IMR-90 (cell line): ENCODE data around the gene IL1RAP. TPM values are rescaled to one million over a fixed set of nuclear protein-coding genes. Genes with fewer than 3 reads are reported as not detected.

Experiments used
- ATAC-seq: fragments of 200-7000 bp; cut with Tn5 transposase; 2 replicates; pipeline ENCODE4 v1.9.1; 2020; ENCODE audit warnings: low read depth, mild to moderate bottlenecking, moderate library complexity
- BruUV-seq: library from RNA; stranded (reverse); fragments of 400-500 nt; replicated peaks from 2 replicates; lab custom pipeline; 2021; lab: Mats Ljungman, UMichigan
- CTCF ChIA-PET: fragments of 300-600 bp; formaldehyde crosslinking; extraction: SDS; loops from one replicate; lab custom pipeline; 2021; ENCODE audit warnings: antibody characterized with exemption; lab: Yijun Ruan, JAX
- POLR2A ChIA-PET: fragments of 300-600 bp; sonication (Branson Sonifier 250); formaldehyde crosslinking; loops from one replicate; lab custom pipeline; 2022; ENCODE audit warnings: antibody characterized with exemption; ENCODE audit not compliant: unreplicated experiment; lab: Charles Lee
- DNase-seq: peaks from one replicate; pipeline ENCODE4 v3.0.0; 2013
- H2AFZ ChIP-seq: replicated peaks from 2 replicates; pipeline ENCODE3; 2013; ENCODE audit warnings: low read length, mild to moderate bottlenecking; ENCODE audit not compliant: poor library complexity
- H2AK5ac ChIP-seq: 2 replicates; pipeline ENCODE4 v1.6.1; 2013; ENCODE audit warnings: low read depth, low read length, inconsistent platforms
- H2AK9ac ChIP-seq: replicated peaks from 2 replicates; pipeline ENCODE3; 2013; ENCODE audit warnings: mild to moderate bottlenecking, low read depth, low read length, moderate library complexity; ENCODE audit not compliant: poor library complexity
- H2BK120ac ChIP-seq: 2 replicates; pipeline ENCODE4 v1.6.1; 2013; ENCODE audit warnings: low read depth, low read length, inconsistent platforms
- H2BK15ac ChIP-seq: 3 replicates; pipeline ENCODE4 v1.6.1; 2013; ENCODE audit warnings: low read depth, low read length, inconsistent platforms
- H2BK20ac ChIP-seq: 2 replicates; pipeline ENCODE4 v1.6.1; 2013; ENCODE audit warnings: low read depth, mild to moderate bottlenecking, inconsistent platforms, low read length, moderate library complexity
- H2BK5ac ChIP-seq: 2 replicates; pipeline ENCODE4 v1.6.1; 2013; ENCODE audit warnings: mild to moderate bottlenecking, low read depth, low read length, inconsistent platforms; ENCODE audit not compliant: poor library complexity, severe bottlenecking
- H3K14ac ChIP-seq: replicated peaks from 2 replicates; pipeline ENCODE4 v1.6.1; 2013; ENCODE audit warnings: low read depth, low read length, inconsistent platforms
- H3K18ac ChIP-seq: 2 replicates; pipeline ENCODE4 v1.6.1; 2013; ENCODE audit warnings: low read depth, low read length, control low read depth
- H3K23ac ChIP-seq: 2 replicates; pipeline ENCODE4 v1.6.1; 2013; ENCODE audit warnings: low read depth, low read length, inconsistent platforms
- H3K27ac ChIP-seq: 2 replicates; pipeline ENCODE4 v1.5.1; 2013; ENCODE audit warnings: mild to moderate bottlenecking, control low read depth, low read length; ENCODE audit not compliant: insufficient read depth
- H3K27me3 ChIP-seq: 2 replicates; pipeline ENCODE4 v1.6.1; 2013; ENCODE audit warnings: low read length; ENCODE audit not compliant: control insufficient read depth, insufficient read depth
- H3K36me3 ChIP-seq: 2 replicates; pipeline ENCODE4 v1.6.1; 2013; ENCODE audit warnings: low read length, mixed read lengths; ENCODE audit not compliant: control insufficient read depth, insufficient read depth
- H3K4ac ChIP-seq: 2 replicates; pipeline ENCODE4 v1.6.1; 2013; ENCODE audit warnings: low read depth, low read length, inconsistent platforms
- H3K4me1 ChIP-seq: 2 replicates; pipeline ENCODE4 v1.6.1; 2013; ENCODE audit warnings: low read length, mixed read lengths; ENCODE audit not compliant: control insufficient read depth, insufficient read depth
- H3K4me2 ChIP-seq: 2 replicates; pipeline ENCODE4 v1.6.1; 2013; ENCODE audit warnings: low read depth, mild to moderate bottlenecking, control low read depth, low read length, moderate library complexity
- H3K4me3 ChIP-seq: 2 replicates; pipeline ENCODE4 v1.5.1; 2013; ENCODE audit warnings: low read depth, mild to moderate bottlenecking, control low read depth, low read length, moderate library complexity; ENCODE audit not compliant: insufficient read depth
- H3K56ac ChIP-seq: 2 replicates; pipeline ENCODE4 v1.6.1; 2013; ENCODE audit warnings: low read length, inconsistent platforms; ENCODE audit not compliant: insufficient read depth; ENCODE audit errors: extremely low read depth
- H3K79me1 ChIP-seq, 2 experiments: 2 replicates each; pipeline ENCODE4 v1.6.1; 2013; ENCODE audit warnings: low read length in 2 of 2, inconsistent platforms in 1 of 2, low read depth in 1 of 2
- H3K9ac ChIP-seq: 2 replicates; pipeline ENCODE4 v1.6.1; 2013; ENCODE audit warnings: low read depth, low read length, control low read depth
- H3K9me1 ChIP-seq: 2 replicates; pipeline ENCODE4 v1.6.1; 2013; ENCODE audit warnings: low read length, inconsistent platforms; ENCODE audit not compliant: insufficient read depth
- H3K9me3 ChIP-seq: 2 replicates; pipeline ENCODE4 v1.6.1; 2013; ENCODE audit warnings: low read length; ENCODE audit not compliant: control insufficient read depth, insufficient read depth
- H4K20me1 ChIP-seq: 2 replicates; pipeline ENCODE4 v1.6.1; 2013; ENCODE audit warnings: low read length, inconsistent platforms; ENCODE audit not compliant: insufficient read depth
- H4K5ac ChIP-seq: 2 replicates; pipeline ENCODE4 v1.6.1; 2013; ENCODE audit warnings: mild to moderate bottlenecking, low read depth, low read length, control low read depth
- H4K8ac ChIP-seq, 2 experiments: 2 replicates each; pipeline ENCODE4 v1.6.1; 2013; ENCODE audit warnings: low read depth in 2 of 2, low read length in 2 of 2, control low read depth in 1 of 2, inconsistent platforms in 1 of 2
- H4K91ac ChIP-seq: 2 replicates; pipeline ENCODE4 v1.6.1; 2013; ENCODE audit warnings: low read depth, low read length, inconsistent platforms; ENCODE audit not compliant: insufficient read depth
- BHLHE40 ChIP-seq: fragments of 150-350 bp; IDR thresholded peaks from 2 replicates; pipeline ENCODE4 v1.6.1; 2016; ENCODE audit warnings: mild to moderate bottlenecking, low read depth, low read length
- CEBPB ChIP-seq: IDR thresholded peaks from 2 replicates; pipeline ENCODE4 v1.6.1; 2012; ENCODE audit warnings: low read depth, low read length, improper control_type of control experiment
- CHD1 ChIP-seq: IDR thresholded peaks from 2 replicates; pipeline ENCODE4 v1.6.1; 2012; ENCODE audit warnings: low read depth, low read length, improper control_type of control experiment
- CTCF ChIP-seq: conservative IDR thresholded peaks from 2 replicates; pipeline ENCODE4 v1.5.1; 2012; ENCODE audit warnings: mild to moderate bottlenecking, low read depth, low read length, improper control_type of control experiment
- ELK1 ChIP-seq: fragments of 150-350 bp; IDR thresholded peaks from 2 replicates; pipeline ENCODE4 v1.6.1; 2016; ENCODE audit warnings: low read depth, mild to moderate bottlenecking, low read length, moderate library complexity, borderline replicate concordance
- FOS ChIP-seq: fragments of 150-350 bp; IDR thresholded peaks from 2 replicates; pipeline ENCODE4 v1.6.1; 2016; ENCODE audit warnings: low read depth, low read length
- MAFK ChIP-seq: IDR thresholded peaks from 2 replicates; pipeline ENCODE4 v1.6.1; 2012; ENCODE audit warnings: low read depth, low read length, improper control_type of control experiment
- MAZ ChIP-seq: IDR thresholded peaks from 2 replicates; pipeline ENCODE4 v1.6.1; 2012; ENCODE audit warnings: low read depth, mild to moderate bottlenecking, low read length, improper control_type of control experiment, moderate library complexity, borderline replicate concordance
- MXI1 ChIP-seq: IDR thresholded peaks from 2 replicates; pipeline ENCODE4 v1.6.1; 2012; ENCODE audit warnings: low read depth, mild to moderate bottlenecking, low read length, moderate library complexity, borderline replicate concordance
- NFE2L2 ChIP-seq: fragments of 150-350 bp; IDR thresholded peaks from 2 replicates; pipeline ENCODE4 v1.6.1; 2016; ENCODE audit warnings: low read depth, mild to moderate bottlenecking, low read length
- POLR2A ChIP-seq: IDR thresholded peaks from 2 replicates; pipeline ENCODE4 v1.6.1; 2012; ENCODE audit warnings: mild to moderate bottlenecking, low read depth, low read length
- RAD21 ChIP-seq: IDR thresholded peaks from 2 replicates; pipeline ENCODE4 v1.6.1; 2012; ENCODE audit warnings: low read length, improper control_type of control experiment
- RCOR1 ChIP-seq: IDR thresholded peaks from 2 replicates; pipeline ENCODE4 v1.6.1; 2012; ENCODE audit warnings: mild to moderate bottlenecking, low read length, improper control_type of control experiment; ENCODE audit not compliant: insufficient replicate concordance
- RFX5 ChIP-seq: IDR thresholded peaks from 2 replicates; pipeline ENCODE4 v1.8.0; 2012; ENCODE audit warnings: low read depth, mild to moderate bottlenecking, low read length, moderate library complexity
- SMC3 ChIP-seq: fragments of 150-350 bp; IDR thresholded peaks from 2 replicates; pipeline ENCODE4 v1.6.1; 2016; ENCODE audit warnings: low read depth, mild to moderate bottlenecking, antibody characterized with exemption, low read length, moderate library complexity
- USF2 ChIP-seq: fragments of 150-350 bp; IDR thresholded peaks from 2 replicates; pipeline ENCODE4 v1.6.1; 2017; ENCODE audit warnings: mild to moderate bottlenecking, antibody characterized with exemption, low read length, low read depth
- WGBS, 2 experiments: methylation state at CpG; one replicate each; pipeline versions ENCODE4 v1.1.5 to v1.1.7; 2013; ENCODE audit warnings: missing lambda C conversion rate in 2 of 2; ENCODE audit not compliant: insufficient read length in 1 of 2; ENCODE audit errors: extremely low coverage in 2 of 2; 5-methylcytosine and 5-hydroxymethylcytosine counted together
- dilution Hi-C: fragments of 300-500 bp; cut with HindIII; formaldehyde crosslinking; loops from one replicate; pipeline ENCODE4 v1.14.3; 2018; ENCODE audit warnings: low sequenced_read_pairs; ENCODE audit not compliant: unreplicated experiment
- in situ Hi-C: fragments of 300-500 bp; cut with MboI; formaldehyde crosslinking; loops from 3 replicates; pipeline ENCODE4 v1.14.3; 2019; ENCODE audit warnings: low sequenced_read_pairs, inconsistent platforms, mixed read lengths
- intact Hi-C: fragments of 100-400 bp; cut with micrococcal nuclease; formaldehyde crosslinking; loops from 2 replicates; pipeline ENCODE4 v1.10.0; 2022
- polyA plus RNA-seq, 3 experiments: library from polyadenylated mRNA; depleted of rRNA; stranded (reverse); fragments of >200 nt; gene quantifications; 2 replicates each; pipeline ENCODE4 v1.2.3, GENCODE V29; 2012; ENCODE audit warnings: low replicate concordance in 1 of 3
- total RNA-seq: library from RNA; depleted of rRNA; stranded (reverse); fragments of >200 nt; gene quantifications from 2 replicates; pipeline ENCODE4 v1.2.3, GENCODE V29; 2012

IL1RAP gene
- total and polyA plus RNA-seq, 2 of the 4 experiments (the other 2 are of a cell fraction) = 8.3 to 11.3 TPM

- Histone ChIP-seq H2BK20ac (no peak overlapping the region), H2AFZ (no peak overlapping the region), H3K4me2 (no peak overlapping the region), H2AK9ac (no peak overlapping the region), H3K56ac (no peak overlapping the region), H2BK120ac (no peak overlapping the region), H4K8ac (no peak overlapping the region), H3K27ac (no peak overlapping the region), H2BK15ac (no peak overlapping the region), H3K79me1 (no peaks in the 10 kb centered on the region), H3K14ac (no peak overlapping the region), H3K4me1 (peaks cover 8% of the 10 kb centered on the region), H3K4ac (no peak overlapping the region), H3K4me3 (no peak overlapping the region), H2AK5ac (no peak overlapping the region), H3K9ac (no peak overlapping the region), H2BK5ac (no peak overlapping the region), H3K9me3 (no peaks in the 10 kb centered on the region; the same call in 1 of the 2 replicates), H4K5ac (no peak overlapping the region), H3K36me3 (peaks cover 3% of the 10 kb centered on the region), H3K27me3 (no peaks in the 10 kb centered on the region), H3K18ac (no peak overlapping the region), H4K20me1 (no peaks in the 10 kb centered on the region), H3K23ac (no peak overlapping the region), H4K91ac (no peak overlapping the region), H3K9me1 (no peaks in the 10 kb centered on the region; the same call in 1 of the 2 replicates)
- TF ChIP-seq SMC3 (no peak), RFX5 (no peak), MAZ (no peak), RCOR1 (no peak), CTCF (no peak), MAFK (no peak), ELK1 (no peak), CHD1 (no peak), RAD21 (no peak), FOS (no peak), NFE2L2 (no peak), MXI1 (no peak), USF2 (no peak), BHLHE40 (no peak), CEBPB (no peak), POLR2A (no peak)
- intact Hi-C loops (no loop called here), in situ Hi-C loops (no loop called here), dilution Hi-C loops (no loop called here)
- BruUV-seq = no TSS peak
- CTCF ChIA-PET = interaction anchor here (0.8 kb wide), 1 partner anchor 45 kb away, joined by 3 read pairs; no protein-coding TSS in a partner anchor
- ATAC-seq (no peak), DNase-seq (no peak)
- POLR2A ChIA-PET = no interaction called here
- no CpG with 5 or more reads among the region's 4 CpGs for WGBS, 2 experiments
Measured at GRCh38 chr3:190605385-190605784, 91.5 kb downstream of the IL1RAP start.
